Cerebellar cortex (tissue), 1 donor: ENCODE measurements around the gene DSCAML1.

ENCODE experiments used
- DNase-seq: peaks from one replicate; pipeline ENCODE4 v3.0.0-alpha.2; 2015; ENCODE audit warnings: low spot score

Gene DSCAML1

GRCh38 chr11:117697319-117697718, 99.7 kb downstream of the DSCAML1 start:
- no peak for DNase-seq

GRCh38 chr11:117696540-117696939, 100.5 kb downstream of the DSCAML1 start:
- no peak for DNase-seq

GRCh38 chr11:117693344-117693743, 103.7 kb downstream of the DSCAML1 start:
- DNase-seq, result no peak

GRCh38 chr11:117691516-117691915, 105.5 kb downstream of the DSCAML1 start:
- DNase-seq, result no peak

- no peak for DNase-seq
Observed at GRCh38 chr11:117691218-117691514, 105.8 kb downstream of the DSCAML1 start.

GRCh38 chr11:117690484-117691217, 106.4 kb downstream of the DSCAML1 start:
- DNase-seq, result no peak

- DNase-seq, result no peak
Observed at GRCh38 chr11:117688255-117688797, 108.7 kb downstream of the DSCAML1 start.

- DNase-seq, result no peak
Observed at GRCh38 chr11:117687776-117688175, 109.2 kb downstream of the DSCAML1 start.

GRCh38 chr11:117686711-117687110, 110.3 kb downstream of the DSCAML1 start:
- DNase-seq, result no peak

- DNase-seq, result no peak
Observed at GRCh38 chr11:117685566-117685965, 111.5 kb downstream of the DSCAML1 start.

GRCh38 chr11:117684731-117685130, 112.3 kb downstream of the DSCAML1 start:
- DNase-seq, result no peak

- no peak for DNase-seq
Observed at GRCh38 chr11:117684111-117684510, 112.9 kb downstream of the DSCAML1 start.

GRCh38 chr11:117681438-117681837, 115.6 kb downstream of the DSCAML1 start:
- no peak for DNase-seq

GRCh38 chr11:117679461-117679860, 117.6 kb downstream of the DSCAML1 start:
- no peak for DNase-seq

- DNase-seq, result no peak
Observed at GRCh38 chr11:117678658-117679406, 118.2 kb downstream of the DSCAML1 start.

GRCh38 chr11:117677729-117678310, 119.2 kb downstream of the DSCAML1 start:
- DNase-seq, result no peak

- no peak for DNase-seq
Observed at GRCh38 chr11:117676501-117676900, 120.5 kb downstream of the DSCAML1 start.

- DNase-seq, result no peak
Observed at GRCh38 chr11:117673602-117674001, 123.4 kb downstream of the DSCAML1 start.

- DNase-seq, result no peak
Observed at GRCh38 chr11:117671370-117671769, 125.6 kb downstream of the DSCAML1 start.

GRCh38 chr11:117670924-117671323, 126.1 kb downstream of the DSCAML1 start:
- DNase-seq, result no peak

- no peak for DNase-seq
Observed at GRCh38 chr11:117670443-117670842, 126.6 kb downstream of the DSCAML1 start.

- no peak for DNase-seq
Observed at GRCh38 chr11:117669616-117670015, 127.4 kb downstream of the DSCAML1 start.

GRCh38 chr11:117669062-117669461, 128.0 kb downstream of the DSCAML1 start:
- no peak for DNase-seq
